ENCODE measurements around the gene MEGF11.

Gene MEGF11

GRCh38 chr15:66108483-66109265, 144.9 kb downstream of the MEGF11 start:
- no peak for DNase-seq

GRCh38 chr15:66107070-66107469, 146.5 kb downstream of the MEGF11 start:
- DNase-seq: no peak

- no peak for DNase-seq
Observed at GRCh38 chr15:66105286-66106265, 148.0 kb downstream of the MEGF11 start.

- DNase-seq: no peak
Observed at GRCh38 chr15:66103293-66103590, 150.3 kb downstream of the MEGF11 start.

GRCh38 chr15:66102563-66103292, 150.8 kb downstream of the MEGF11 start:
- DNase-seq: no peak

GRCh38 chr15:66101715-66102395, 151.7 kb downstream of the MEGF11 start:
- no peak for DNase-seq

GRCh38 chr15:66100761-66101160, 152.8 kb downstream of the MEGF11 start:
- no peak for DNase-seq

- DNase-seq: no peak
Observed at GRCh38 chr15:66099950-66100671, 153.4 kb downstream of the MEGF11 start.

- no peak for DNase-seq
Observed at GRCh38 chr15:66098022-66098363, 155.6 kb downstream of the MEGF11 start.

- no peak for DNase-seq
Observed at GRCh38 chr15:66097151-66098021, 156.2 kb downstream of the MEGF11 start.

- DNase-seq: no peak
Observed at GRCh38 chr15:66096688-66097058, 156.9 kb downstream of the MEGF11 start.

GRCh38 chr15:66095871-66096687, 157.5 kb downstream of the MEGF11 start:
- DNase-seq: no peak

- no peak for DNase-seq
Observed at GRCh38 chr15:66094331-66094730, 159.2 kb downstream of the MEGF11 start.

- DNase-seq: no peak
Observed at GRCh38 chr15:66092053-66093016, 161.2 kb downstream of the MEGF11 start.

- no peak for DNase-seq
Observed at GRCh38 chr15:66089509-66089908, 164.0 kb downstream of the MEGF11 start.

- no peak for DNase-seq
Observed at GRCh38 chr15:66089049-66089448, 164.5 kb downstream of the MEGF11 start.

GRCh38 chr15:66085128-66085527, 168.4 kb downstream of the MEGF11 start:
- DNase-seq: no peak

GRCh38 chr15:66084704-66085103, 168.8 kb downstream of the MEGF11 start:
- no peak for DNase-seq

All from NCI-H1930 (cell line).